HUES64 (cell line): Measurements from ENCODE around the gene CORO2B.
"Not testable (repeated sequence)": the region's sequence is repeated elsewhere in the genome, so short reads cannot be mapped to it uniquely, and the experiment has no call there.

ENCODE experiments used
- H3K27ac ChIP-seq: 2 replicates; pipeline ENCODE4 v1.7.0; 2013; ENCODE audit warnings: low read depth, low read length, inconsistent platforms
- H3K27me3 ChIP-seq: 2 replicates; pipeline ENCODE4 v1.6.1; 2013; ENCODE audit warnings: mild to moderate bottlenecking, low read length; ENCODE audit not compliant: insufficient read depth
- H3K36me3 ChIP-seq: 2 replicates; pipeline ENCODE4 v1.6.1; 2013; ENCODE audit warnings: mild to moderate bottlenecking, low read length; ENCODE audit not compliant: insufficient read depth
- H3K4me1 ChIP-seq: 2 replicates; pipeline ENCODE4 v1.6.1; 2013; ENCODE audit warnings: mild to moderate bottlenecking, low read length, moderate library complexity; ENCODE audit not compliant: insufficient read depth
- H3K4me3 ChIP-seq: 2 replicates; pipeline ENCODE4 v1.5.1; 2013; ENCODE audit warnings: mild to moderate bottlenecking, low read length, moderate library complexity
- H3K9ac ChIP-seq: 2 replicates; pipeline ENCODE4 v1.6.1; 2013; ENCODE audit warnings: mild to moderate bottlenecking, low read depth, low read length
- H3K9me3 ChIP-seq: 2 replicates; pipeline ENCODE4 v1.6.1; 2013; ENCODE audit warnings: low read depth, low read length; ENCODE audit not compliant: insufficient read depth
- WGBS: fragments of 150-250, 120-280 bp; methylation state at CpG from one replicate; pipeline ENCODE4 v1.1.7; 2013; ENCODE audit warnings: missing lambda C conversion rate; 5-methylcytosine and 5-hydroxymethylcytosine counted together

Gene CORO2B

GRCh38 chr15:68755731-68756130 lies 176.9 kb downstream of the CORO2B start:
- Histone ChIP-seq H3K36me3 (no peaks in the 10 kb centered on the region), H3K9me3 (no peaks in the 10 kb centered on the region), H3K27ac (no peak overlapping the region), H3K4me3 (no peak overlapping the region), H3K27me3 (no peaks in the 10 kb centered on the region), H3K9ac (no peak overlapping the region), H3K4me1 (no peaks in the 10 kb centered on the region)
- WGBS = 100% methylated on average over 1 of the region's 2 CpGs

GRCh38 chr15:68759982-68760579 lies 181.3 kb downstream of the CORO2B start:
- not testable (repeated sequence) for H3K9me3 ChIP-seq, H3K27ac ChIP-seq, H3K27me3 ChIP-seq, H3K4me3 ChIP-seq, H3K4me1 ChIP-seq, H3K9ac ChIP-seq, H3K36me3 ChIP-seq
- WGBS = 90% methylated on average over 1 of the region's 1 CpG

GRCh38 chr15:68763063-68763462 lies 184.3 kb downstream of the CORO2B start:
- WGBS = 78% methylated on average over 4 of the region's 4 CpGs
- H3K9ac ChIP-seq = no peak overlapping the region
- H3K4me3 ChIP-seq = no peak overlapping the region
- no peak overlapping the region for H3K27ac ChIP-seq
- no peaks in the 10 kb centered on the region for H3K4me1 ChIP-seq
- H3K36me3 ChIP-seq = no peaks in the 10 kb centered on the region
- H3K9me3 ChIP-seq = no peaks in the 10 kb centered on the region
- no peaks in the 10 kb centered on the region for H3K27me3 ChIP-seq

GRCh38 chr15:68764090-68764489 lies 185.3 kb downstream of the CORO2B start:
- H3K4me3 ChIP-seq = no peak overlapping the region
- H3K27me3 ChIP-seq = no peaks in the 10 kb centered on the region
- no peaks in the 10 kb centered on the region for H3K36me3 ChIP-seq
- no peak overlapping the region for H3K27ac ChIP-seq
- H3K9me3 ChIP-seq = no peaks in the 10 kb centered on the region
- 100% methylated on average over 1 of the region's 1 CpG for WGBS
- no peaks in the 10 kb centered on the region for H3K4me1 ChIP-seq
- H3K9ac ChIP-seq = no peak overlapping the region

- Histone ChIP-seq H3K4me1 (no peaks in the 10 kb centered on the region), H3K4me3 (no peak overlapping the region), H3K27me3 (no peaks in the 10 kb centered on the region), H3K9ac (no peak overlapping the region), H3K9me3 (no peaks in the 10 kb centered on the region), H3K27ac (no peak overlapping the region), H3K36me3 (no peaks in the 10 kb centered on the region)
- 90% methylated on average over 8 of the region's 11 CpGs for WGBS
Measured at GRCh38 chr15:68765602-68766368, 187.0 kb downstream of the CORO2B start.

- H3K36me3 ChIP-seq = no peaks in the 10 kb centered on the region
- H3K27ac ChIP-seq = no peak overlapping the region
- no peak overlapping the region for H3K9ac ChIP-seq
- no peak overlapping the region for H3K4me3 ChIP-seq
- 56% methylated on average over 3 of the region's 4 CpGs for WGBS
- no peaks in the 10 kb centered on the region for H3K4me1 ChIP-seq
- no peaks in the 10 kb centered on the region for H3K27me3 ChIP-seq
- H3K9me3 ChIP-seq = no peaks in the 10 kb centered on the region
Measured at GRCh38 chr15:68767833-68768232, 189.0 kb downstream of the CORO2B start.

GRCh38 chr15:68768321-68768720 lies 189.5 kb downstream of the CORO2B start:
- Histone ChIP-seq H3K27me3 (no peaks in the 10 kb centered on the region), H3K4me3 (no peak overlapping the region), H3K4me1 (no peaks in the 10 kb centered on the region), H3K36me3 (no peaks in the 10 kb centered on the region), H3K27ac (no peak overlapping the region), H3K9me3 (no peaks in the 10 kb centered on the region), H3K9ac (no peak overlapping the region)
- 89% methylated on average over 1 of the region's 2 CpGs for WGBS

- WGBS = 92% methylated on average over 2 of the region's 2 CpGs
Measured at GRCh38 chr15:68769702-68770101, 190.9 kb downstream of the CORO2B start.

GRCh38 chr15:68770216-68770615 lies 191.4 kb downstream of the CORO2B start:
- no peaks in the 10 kb centered on the region for H3K9me3 ChIP-seq
- H3K27ac ChIP-seq = no peak overlapping the region
- no peak overlapping the region for H3K4me3 ChIP-seq
- H3K4me1 ChIP-seq = no peaks in the 10 kb centered on the region
- no peak overlapping the region for H3K9ac ChIP-seq
- no peaks in the 10 kb centered on the region for H3K36me3 ChIP-seq
- H3K27me3 ChIP-seq = no peaks in the 10 kb centered on the region

More at GRCh38 chr15:68769702-68770101, 190.9 kb downstream of the CORO2B start:
- H3K9ac ChIP-seq = no peak overlapping the region
- no peak overlapping the region for H3K4me3 ChIP-seq
- H3K9me3 ChIP-seq = no peaks in the 10 kb centered on the region
- H3K36me3 ChIP-seq = no peaks in the 10 kb centered on the region
- no peak overlapping the region for H3K27ac ChIP-seq
- no peaks in the 10 kb centered on the region for H3K27me3 ChIP-seq
- H3K4me1 ChIP-seq = no peaks in the 10 kb centered on the region

GRCh38 chr15:68773036-68773435 lies 194.2 kb downstream of the CORO2B start:
- no peaks in the 10 kb centered on the region for H3K4me1 ChIP-seq
- WGBS = 89% methylated on average over 2 of the region's 2 CpGs
- no peaks in the 10 kb centered on the region for H3K27me3 ChIP-seq
- H3K4me3 ChIP-seq = no peak overlapping the region
- no peak overlapping the region for H3K9ac ChIP-seq
- H3K9me3 ChIP-seq = no peaks in the 10 kb centered on the region
- H3K36me3 ChIP-seq = peaks cover 5% of the 10 kb centered on the region
- H3K27ac ChIP-seq = no peak overlapping the region

- H3K36me3 ChIP-seq = peaks cover 16% of the 10 kb centered on the region
- no peaks in the 10 kb centered on the region for H3K27me3 ChIP-seq
- no peaks in the 10 kb centered on the region for H3K9me3 ChIP-seq
- 92% methylated on average over 4 of the region's 4 CpGs for WGBS
- no peak overlapping the region for H3K27ac ChIP-seq
- H3K4me3 ChIP-seq = no peak overlapping the region
- no peak overlapping the region for H3K9ac ChIP-seq
- no peaks in the 10 kb centered on the region for H3K4me1 ChIP-seq
Measured at GRCh38 chr15:68774120-68774519, 195.3 kb downstream of the CORO2B start.
